KMS-11 (cell line): Measurements from ENCODE around the gene RASSF5.

ENCODE experiments used
- H2AFZ ChIP-seq: fragments of 200-600 bp; sonication (generic); 2 replicates; pipeline ENCODE4 v1.6.1; 2016; ENCODE audit warnings: antibody characterized with exemption, mixed run types, low read depth
- H3K27ac ChIP-seq: fragments of 200-600 bp; sonication (generic); 2 replicates; pipeline ENCODE4 v1.6.1; 2016; ENCODE audit warnings: mild to moderate bottlenecking, mixed run types
- H3K27me3 ChIP-seq: fragments of 200-600 bp; sonication (generic); 2 replicates; pipeline ENCODE4 v1.6.1; 2017; ENCODE audit warnings: mild to moderate bottlenecking, low read depth, mixed run types, moderate library complexity; ENCODE audit not compliant: insufficient read depth
- H3K36me3 ChIP-seq: fragments of 200-600 bp; sonication (generic); 2 replicates; pipeline ENCODE4 v1.6.1; 2017; ENCODE audit warnings: mild to moderate bottlenecking, mixed run types; ENCODE audit not compliant: insufficient read depth
- H3K4me1 ChIP-seq: fragments of 200-600 bp; sonication (generic); 2 replicates; pipeline ENCODE4 v1.6.1; 2016; ENCODE audit warnings: mild to moderate bottlenecking, low read depth, mixed run types; ENCODE audit not compliant: poor library complexity, severe bottlenecking
- H3K4me2 ChIP-seq: fragments of 200-600 bp; sonication (generic); 2 replicates; pipeline ENCODE4 v1.7.0; 2016; ENCODE audit warnings: mild to moderate bottlenecking, mixed run types
- H3K4me3 ChIP-seq: fragments of 200-600 bp; sonication (generic); IDR thresholded peaks from 2 replicates; pipeline ENCODE4 v1.6.1; 2017; ENCODE audit warnings: low read depth, low read length, mixed read lengths; ENCODE audit not compliant: insufficient read depth
- H3K79me2 ChIP-seq: fragments of 200-600 bp; sonication (generic); 2 replicates; pipeline ENCODE4 v1.6.1; 2016; ENCODE audit warnings: low read depth, mixed run types; ENCODE audit not compliant: insufficient read depth
- H3K9ac ChIP-seq: fragments of 200-600 bp; sonication (generic); 2 replicates; pipeline ENCODE4 v1.6.1; 2016; ENCODE audit warnings: mild to moderate bottlenecking, mixed run types
- H4K20me1 ChIP-seq: fragments of 200-600 bp; sonication (generic); 2 replicates; pipeline ENCODE4 v1.6.1; 2016; ENCODE audit warnings: mild to moderate bottlenecking, mixed run types; ENCODE audit not compliant: insufficient read depth
- TF ChIP-seq, protein P1 (sequence below): fragments of 200-600 bp; sonication (generic); conservative IDR thresholded peaks from 2 replicates; pipeline ENCODE4 v1.6.1; 2017; ENCODE audit warnings: low read depth, mild to moderate bottlenecking, antibody characterized with exemption, low read length, moderate library complexity, mixed read lengths

Gene RASSF5, protein sequence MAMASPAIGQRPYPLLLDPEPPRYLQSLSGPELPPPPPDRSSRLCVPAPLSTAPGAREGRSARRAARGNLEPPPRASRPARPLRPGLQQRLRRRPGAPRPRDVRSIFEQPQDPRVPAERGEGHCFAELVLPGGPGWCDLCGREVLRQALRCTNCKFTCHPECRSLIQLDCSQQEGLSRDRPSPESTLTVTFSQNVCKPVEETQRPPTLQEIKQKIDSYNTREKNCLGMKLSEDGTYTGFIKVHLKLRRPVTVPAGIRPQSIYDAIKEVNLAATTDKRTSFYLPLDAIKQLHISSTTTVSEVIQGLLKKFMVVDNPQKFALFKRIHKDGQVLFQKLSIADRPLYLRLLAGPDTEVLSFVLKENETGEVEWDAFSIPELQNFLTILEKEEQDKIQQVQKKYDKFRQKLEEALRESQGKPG

DNA sequence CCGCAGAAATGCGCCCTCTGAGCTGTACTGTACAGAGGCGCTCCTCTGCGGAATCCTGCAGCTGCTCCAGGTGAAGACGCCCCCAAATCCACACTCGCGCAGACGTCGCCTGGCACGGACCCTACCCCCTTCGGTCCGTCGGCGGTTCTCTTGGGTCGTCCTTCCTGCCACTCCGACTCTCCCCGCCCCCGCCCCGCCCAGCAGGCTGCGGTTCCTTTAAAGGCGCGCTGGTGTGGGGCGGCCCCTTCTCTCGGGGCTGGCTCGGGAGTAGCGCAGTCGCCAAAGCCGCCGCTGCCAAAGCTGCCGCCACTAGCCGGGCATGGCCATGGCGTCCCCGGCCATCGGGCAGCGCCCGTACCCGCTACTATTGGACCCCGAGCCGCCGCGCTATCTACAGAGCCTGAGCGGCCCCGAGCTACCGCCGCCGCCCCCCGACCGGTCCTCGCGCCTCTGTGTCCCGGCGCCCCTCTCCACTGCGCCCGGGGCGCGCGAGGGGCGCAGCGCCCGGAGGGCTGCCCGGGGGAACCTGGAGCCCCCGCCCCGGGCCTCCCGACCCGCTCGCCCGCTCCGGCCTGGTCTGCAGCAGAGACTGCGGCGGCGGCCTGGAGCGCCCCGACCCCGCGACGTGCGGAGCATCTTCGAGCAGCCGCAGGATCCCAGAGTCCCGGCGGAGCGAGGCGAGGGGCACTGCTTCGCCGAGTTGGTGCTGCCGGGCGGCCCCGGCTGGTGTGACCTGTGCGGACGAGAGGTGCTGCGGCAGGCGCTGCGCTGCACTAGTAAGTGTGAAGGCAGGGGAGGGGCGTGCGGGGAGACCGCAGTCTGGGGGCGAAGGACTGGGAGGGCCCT lies at the start of gene RASSF5:
RASSF5 (plus strand) TSS at position 248 of the 846 bp plus-strand sequence; CDS start at position 320, 72 bp downstream.
- H3K4me3 ChIP-seq = peak within 1 kb of the TSS; percentile 91
- peak within 1 kb of the TSS; percentile 77 for H2AFZ ChIP-seq
- H3K4me2 ChIP-seq = peak within 1 kb of the TSS; percentile 76
- H3K36me3 ChIP-seq = no peaks in the 10 kb centered on the region
- H3K79me2 ChIP-seq = no peaks in the 10 kb centered on the region
- peak within 1 kb of the TSS; percentile 27; the same call in 1 of the 2 replicates for H3K9ac ChIP-seq
- peaks cover 39% of the 10 kb centered on the region for H3K27me3 ChIP-seq
- H3K4me1 ChIP-seq = peaks cover 8% of the 10 kb centered on the region
- TF ChIP-seq, protein P1, sequence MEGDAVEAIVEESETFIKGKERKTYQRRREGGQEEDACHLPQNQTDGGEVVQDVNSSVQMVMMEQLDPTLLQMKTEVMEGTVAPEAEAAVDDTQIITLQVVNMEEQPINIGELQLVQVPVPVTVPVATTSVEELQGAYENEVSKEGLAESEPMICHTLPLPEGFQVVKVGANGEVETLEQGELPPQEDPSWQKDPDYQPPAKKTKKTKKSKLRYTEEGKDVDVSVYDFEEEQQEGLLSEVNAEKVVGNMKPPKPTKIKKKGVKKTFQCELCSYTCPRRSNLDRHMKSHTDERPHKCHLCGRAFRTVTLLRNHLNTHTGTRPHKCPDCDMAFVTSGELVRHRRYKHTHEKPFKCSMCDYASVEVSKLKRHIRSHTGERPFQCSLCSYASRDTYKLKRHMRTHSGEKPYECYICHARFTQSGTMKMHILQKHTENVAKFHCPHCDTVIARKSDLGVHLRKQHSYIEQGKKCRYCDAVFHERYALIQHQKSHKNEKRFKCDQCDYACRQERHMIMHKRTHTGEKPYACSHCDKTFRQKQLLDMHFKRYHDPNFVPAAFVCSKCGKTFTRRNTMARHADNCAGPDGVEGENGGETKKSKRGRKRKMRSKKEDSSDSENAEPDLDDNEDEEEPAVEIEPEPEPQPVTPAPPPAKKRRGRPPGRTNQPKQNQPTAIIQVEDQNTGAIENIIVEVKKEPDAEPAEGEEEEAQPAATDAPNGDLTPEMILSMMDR = no peak
- no peak within 1 kb of the TSS for H3K27ac ChIP-seq
- no peaks in the 10 kb centered on the region for H4K20me1 ChIP-seq

DNA sequence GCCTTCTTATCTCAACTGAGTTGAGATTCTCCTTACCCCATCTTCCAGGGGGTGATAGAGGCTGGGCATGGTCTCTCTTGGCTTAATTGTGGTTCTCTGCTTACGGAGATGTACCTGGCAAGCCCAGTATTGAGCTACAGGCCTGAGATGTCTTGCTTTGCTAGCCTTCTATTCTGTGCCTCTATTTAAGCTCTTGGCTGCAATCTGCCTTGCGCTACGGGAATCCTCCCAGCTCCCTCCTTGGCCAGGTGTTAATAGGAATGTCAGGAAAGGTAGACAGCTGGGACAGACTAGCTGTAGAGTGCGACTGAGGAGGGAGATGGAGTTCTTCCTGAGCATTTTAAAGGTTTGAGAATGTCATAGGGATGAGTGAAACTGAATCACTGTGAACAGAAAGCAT lies 47.6 kb upstream of the RASSF5 start:
- no peak overlapping the region for H3K4me2 ChIP-seq

DNA sequence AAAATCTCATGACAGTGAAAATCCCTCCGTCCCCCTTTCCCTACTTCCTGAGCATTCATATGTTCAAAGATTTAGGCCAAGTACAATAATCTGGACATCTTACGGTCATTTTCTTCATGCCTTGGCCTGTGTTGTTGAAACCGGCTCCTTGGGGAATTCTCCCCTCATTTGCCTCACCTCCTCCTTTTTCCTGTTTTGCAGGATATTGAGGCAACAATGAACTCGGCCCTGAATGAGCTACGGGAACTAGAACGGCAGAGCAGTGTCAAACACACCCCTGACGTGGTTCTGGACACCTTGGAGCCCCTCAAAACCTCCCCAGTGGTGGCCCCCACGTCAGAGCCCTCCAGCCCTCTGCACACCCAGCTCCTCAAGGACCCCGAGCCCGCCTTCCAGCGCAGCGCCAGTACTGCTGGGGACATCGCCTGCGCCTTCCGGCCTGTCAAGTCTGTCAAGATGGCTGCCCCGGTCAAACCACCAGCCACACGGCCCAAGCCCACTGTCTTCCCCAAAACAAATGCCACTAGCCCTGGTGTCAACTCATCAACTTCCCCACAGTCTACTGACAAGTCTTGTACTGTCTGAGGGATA lies 46.4 kb upstream of the RASSF5 start:
- peaks cover 28% of the 10 kb centered on the region for H3K4me1 ChIP-seq
- TF ChIP-seq, protein P1 = no peak
- H3K9ac ChIP-seq = no peak overlapping the region
- no peaks in the 10 kb centered on the region for H3K27me3 ChIP-seq
- no peak overlapping the region for H2AFZ ChIP-seq
- no peaks in the 10 kb centered on the region for H3K79me2 ChIP-seq
- H3K36me3 ChIP-seq = no peaks in the 10 kb centered on the region
- H3K27ac ChIP-seq = no peak overlapping the region
- no peak overlapping the region for H3K4me3 ChIP-seq
- H3K4me2 ChIP-seq = no peak overlapping the region
- no peaks in the 10 kb centered on the region for H4K20me1 ChIP-seq

More for the DNA sequence above, 47.6 kb upstream of the RASSF5 start:
- Histone ChIP-seq H3K9ac (no peak overlapping the region), H3K27ac (no peak overlapping the region), H3K36me3 (no peaks in the 10 kb centered on the region), H3K4me3 (no peak overlapping the region), H4K20me1 (no peaks in the 10 kb centered on the region), H2AFZ (no peak overlapping the region), H3K4me1 (peaks cover 18% of the 10 kb centered on the region), H3K27me3 (no peaks in the 10 kb centered on the region), H3K79me2 (no peaks in the 10 kb centered on the region)
- TF ChIP-seq, protein P1 = no peak

DNA sequence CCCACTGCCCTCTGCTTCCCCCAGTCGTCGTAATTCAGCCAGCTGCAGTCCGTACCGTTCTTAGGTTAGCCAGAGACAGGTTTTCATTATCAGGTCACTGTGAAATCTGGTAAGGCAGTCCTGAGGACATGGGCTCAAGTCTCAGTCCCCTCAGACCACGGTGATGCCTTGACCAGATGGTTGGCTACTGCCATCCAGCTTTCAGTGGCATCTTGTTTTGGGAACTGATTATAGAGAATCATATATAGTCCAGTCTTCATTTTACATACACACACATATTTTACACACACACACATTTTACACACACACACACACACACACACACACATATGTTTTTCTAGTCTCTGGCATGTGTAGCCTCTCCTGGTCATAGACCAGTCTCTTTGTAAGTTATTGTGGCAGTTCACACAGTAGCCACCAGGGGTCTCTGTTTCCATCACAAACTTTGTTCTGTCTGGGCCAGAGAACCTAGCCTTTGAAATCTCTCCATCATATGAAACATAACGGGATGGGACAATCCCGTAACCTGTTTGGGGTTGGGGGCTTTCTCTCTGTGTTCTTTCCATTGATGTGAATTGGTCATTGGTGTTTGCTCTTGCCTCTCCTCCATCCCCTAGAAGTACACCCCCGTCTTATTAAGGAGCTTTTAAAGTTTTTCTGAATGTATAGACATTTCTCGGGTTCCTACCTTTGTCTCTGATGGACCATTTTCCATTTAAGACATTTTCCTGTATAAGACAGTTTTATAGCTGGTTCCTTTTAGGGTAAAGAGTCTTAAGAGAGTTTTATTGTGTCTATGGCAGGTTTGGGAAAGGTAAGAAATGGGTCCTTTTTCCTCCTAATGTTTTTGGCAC lies 45.5 kb upstream of the RASSF5 start:
- TF ChIP-seq, protein P1 = peak; percentile 96
- H3K79me2 ChIP-seq = no peaks in the 10 kb centered on the region
- no peak overlapping the region for H3K9ac ChIP-seq

More for the DNA sequence above, 45.5 kb upstream of the RASSF5 start:
- Histone ChIP-seq H2AFZ (no peak overlapping the region), H4K20me1 (no peaks in the 10 kb centered on the region), H3K27me3 (no peaks in the 10 kb centered on the region), H3K4me1 (peaks cover 24% of the 10 kb centered on the region), H3K4me2 (no peak overlapping the region), H3K27ac (no peak overlapping the region), H3K36me3 (no peaks in the 10 kb centered on the region), H3K4me3 (no peak overlapping the region)
